Measurements from ENCODE around the gene UGT2B10. TPM values are rescaled to one million over a fixed set of nuclear protein-coding genes. Genes with fewer than 3 reads are reported as not detected.

Gene UGT2B10
- total RNA-seq, 4 donors from 2014 or later = not detected

DNA sequence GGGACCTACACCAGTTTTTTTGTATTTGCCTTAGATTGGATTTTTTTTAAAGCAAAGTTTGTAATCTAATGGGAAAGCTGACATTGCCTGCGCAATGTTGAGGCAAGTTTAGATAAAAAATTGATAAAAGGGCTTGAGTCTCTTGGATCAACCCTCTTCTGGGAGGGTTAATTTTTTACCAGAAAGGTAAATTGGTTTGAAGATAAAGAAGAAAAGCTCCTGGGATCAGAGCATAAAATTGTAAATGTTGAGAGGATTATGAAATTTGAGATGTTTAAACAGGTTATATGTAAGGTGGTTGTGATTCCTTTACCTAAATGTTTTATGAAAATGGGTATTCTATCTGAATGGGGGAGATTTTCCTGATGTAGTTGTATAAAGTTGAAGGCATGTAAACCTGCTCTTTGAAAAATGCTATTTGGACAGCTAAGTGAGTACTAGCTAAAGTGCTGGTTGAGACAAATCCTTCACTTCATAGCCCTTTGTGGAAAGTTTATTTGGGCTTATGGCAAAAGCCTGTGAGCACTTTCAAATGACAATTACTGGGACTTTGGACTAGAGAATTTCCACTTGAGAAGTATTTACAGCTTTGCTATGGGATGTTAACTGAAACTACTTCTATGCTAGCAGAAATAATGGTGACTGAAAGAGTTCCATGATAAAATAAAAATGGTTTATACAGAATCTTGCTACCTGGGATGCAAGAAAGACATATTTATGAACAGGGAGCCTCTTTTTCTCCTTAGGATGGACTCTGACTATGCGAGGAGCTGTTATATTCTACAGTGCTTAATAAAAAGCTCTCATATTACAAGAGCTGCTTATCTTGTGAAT, 56.2 kb downstream of the UGT2B10 start:
- no peak for TF ChIP-seq POLR2AphosphoS5 (IDR thresholded peaks at IDR 0.05)
- TF ChIP-seq, protein P1, sequence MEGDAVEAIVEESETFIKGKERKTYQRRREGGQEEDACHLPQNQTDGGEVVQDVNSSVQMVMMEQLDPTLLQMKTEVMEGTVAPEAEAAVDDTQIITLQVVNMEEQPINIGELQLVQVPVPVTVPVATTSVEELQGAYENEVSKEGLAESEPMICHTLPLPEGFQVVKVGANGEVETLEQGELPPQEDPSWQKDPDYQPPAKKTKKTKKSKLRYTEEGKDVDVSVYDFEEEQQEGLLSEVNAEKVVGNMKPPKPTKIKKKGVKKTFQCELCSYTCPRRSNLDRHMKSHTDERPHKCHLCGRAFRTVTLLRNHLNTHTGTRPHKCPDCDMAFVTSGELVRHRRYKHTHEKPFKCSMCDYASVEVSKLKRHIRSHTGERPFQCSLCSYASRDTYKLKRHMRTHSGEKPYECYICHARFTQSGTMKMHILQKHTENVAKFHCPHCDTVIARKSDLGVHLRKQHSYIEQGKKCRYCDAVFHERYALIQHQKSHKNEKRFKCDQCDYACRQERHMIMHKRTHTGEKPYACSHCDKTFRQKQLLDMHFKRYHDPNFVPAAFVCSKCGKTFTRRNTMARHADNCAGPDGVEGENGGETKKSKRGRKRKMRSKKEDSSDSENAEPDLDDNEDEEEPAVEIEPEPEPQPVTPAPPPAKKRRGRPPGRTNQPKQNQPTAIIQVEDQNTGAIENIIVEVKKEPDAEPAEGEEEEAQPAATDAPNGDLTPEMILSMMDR (IDR thresholded peaks at IDR 0.05) = no peak
- TF ChIP-seq EP300 (IDR thresholded peaks at IDR 0.05) = no peak
- no peak for TF ChIP-seq POLR2A (IDR thresholded peaks at IDR 0.05; ENCODE audit: low read depth)
- H3K4me1 ChIP-seq = no peaks in the 10 kb centered on the region
- H3K27me3 ChIP-seq = no peaks in the 10 kb centered on the region
- H3K4me3 ChIP-seq = no peak overlapping the region
- H3K36me3 ChIP-seq = no peaks in the 10 kb centered on the region
- DNase-seq (ENCODE audit: extremely low spot score) = no peak
- H3K9me3 ChIP-seq = no peaks in the 10 kb centered on the region
- intact Hi-C loops (cut with DNase I) = no loop called here
- 72% methylated on average over 2 of the region's 2 CpGs for WGBS
- no peak overlapping the region for H3K27ac ChIP-seq (replicated peaks in 1 of 4)

DNA sequence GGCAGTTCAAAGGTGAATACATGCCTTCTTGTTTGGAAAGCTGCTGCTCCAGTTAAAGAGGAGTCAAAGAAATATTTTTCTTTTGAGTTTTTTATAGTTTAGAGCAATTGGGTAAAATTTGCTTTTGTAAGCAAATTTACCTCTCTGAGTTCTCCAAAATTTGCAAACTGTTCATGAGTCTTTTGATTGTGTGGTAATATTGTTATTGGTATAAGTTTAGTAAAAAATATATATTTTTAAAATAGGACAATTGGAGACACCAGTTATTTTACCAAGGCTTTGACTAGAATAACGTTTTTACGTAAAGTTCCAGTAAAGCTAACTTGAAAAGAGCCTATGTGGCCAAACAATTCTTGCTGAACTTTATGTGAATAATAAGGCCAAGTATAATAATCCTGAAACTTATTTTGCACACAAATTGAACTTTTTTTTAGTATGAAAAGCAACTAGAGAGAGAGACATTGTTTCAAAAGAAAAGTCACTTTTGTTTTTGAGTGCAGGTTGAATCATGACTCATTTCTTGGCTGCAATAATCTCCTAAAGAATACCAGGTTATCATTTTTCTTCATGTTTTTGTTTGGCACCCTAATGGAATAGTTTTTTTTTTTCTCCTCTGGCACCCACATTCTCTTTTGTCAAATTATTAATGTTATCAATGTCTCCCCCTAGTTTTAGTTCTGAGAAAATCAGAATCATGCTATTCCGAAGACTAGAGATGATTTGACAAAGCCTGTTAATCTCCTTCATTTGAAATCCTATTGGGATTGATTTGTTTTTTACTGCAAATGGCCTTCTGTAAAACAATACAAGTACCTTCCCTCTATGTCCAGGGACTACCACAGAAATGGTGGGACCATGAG, 57.1 kb downstream of the UGT2B10 start:
- Histone ChIP-seq H3K4me1 (no peaks in the 10 kb centered on the region), H3K36me3 (no peaks in the 10 kb centered on the region), H3K9me3 (no peaks in the 10 kb centered on the region), H3K27me3 (no peaks in the 10 kb centered on the region), H3K27ac (replicated peaks in 1 of 4) (no peak overlapping the region), H3K4me3 (no peak overlapping the region)
- intact Hi-C loops (cut with DNase I) = no loop called here
- 86% methylated on average over 3 of the region's 3 CpGs for WGBS
- no peak for DNase-seq (ENCODE audit: extremely low spot score)
- TF ChIP-seq EP300 (IDR thresholded peaks at IDR 0.05) (no peak), POLR2AphosphoS5 (IDR thresholded peaks at IDR 0.05) (no peak), POLR2A (IDR thresholded peaks at IDR 0.05; ENCODE audit: low read depth) (no peak)
- TF ChIP-seq, protein P1 (IDR thresholded peaks at IDR 0.05) = no peak

DNA sequence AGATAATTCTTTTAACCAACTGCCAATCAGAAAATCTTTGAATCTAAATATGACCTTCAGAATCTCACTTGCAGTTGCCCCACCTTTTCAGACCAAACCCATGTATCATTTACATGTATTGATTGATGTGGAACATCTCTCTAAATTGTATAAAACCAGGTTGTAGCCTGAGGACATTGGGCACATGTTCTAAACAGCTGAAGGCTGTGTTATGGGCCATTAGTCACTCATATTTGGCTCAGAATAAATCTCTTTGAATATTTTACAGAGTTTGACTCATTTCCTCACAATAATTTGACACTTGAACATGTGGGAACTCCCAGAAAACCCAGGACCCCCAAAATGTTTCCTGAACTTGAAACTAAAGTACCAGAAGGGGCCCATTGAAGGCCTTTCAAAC, 58.7 kb downstream of the UGT2B10 start:
- intact Hi-C loops (cut with DNase I) = no loop called here
- TF ChIP-seq POLR2A (IDR thresholded peaks at IDR 0.05; ENCODE audit: low read depth) (no peak), EP300 (IDR thresholded peaks at IDR 0.05) (no peak), POLR2AphosphoS5 (IDR thresholded peaks at IDR 0.05) (no peak)
- TF ChIP-seq, protein P1 (IDR thresholded peaks at IDR 0.05) = no peak
- no peaks in the 10 kb centered on the region for H3K27me3 ChIP-seq
- no peak for DNase-seq (ENCODE audit: extremely low spot score)
- no peak overlapping the region for H3K4me3 ChIP-seq
- no peaks in the 10 kb centered on the region for H3K36me3 ChIP-seq
- no peaks in the 10 kb centered on the region for H3K9me3 ChIP-seq
- H3K4me1 ChIP-seq = no peaks in the 10 kb centered on the region
- no peak overlapping the region for H3K27ac ChIP-seq (replicated peaks in 1 of 4)

DNA sequence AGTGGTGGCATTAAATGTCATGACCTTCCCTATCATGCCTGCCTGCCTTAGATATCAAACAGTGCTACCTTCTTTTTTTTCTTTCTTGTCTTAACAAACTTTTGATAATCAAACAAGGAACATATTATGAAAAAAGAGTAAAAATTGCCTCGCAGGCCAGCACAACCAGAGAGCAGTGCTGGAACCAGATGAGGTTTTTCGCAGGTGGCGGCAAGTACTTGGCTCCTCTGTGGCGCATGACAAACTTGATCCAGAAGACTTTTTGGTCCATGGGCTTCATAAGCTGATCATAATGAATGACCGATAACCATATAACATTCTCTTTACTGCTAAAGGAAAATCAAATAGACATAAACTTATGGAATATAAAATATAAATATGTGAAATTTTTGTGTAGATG, 61.8 kb downstream of the UGT2B10 start:
- Histone ChIP-seq H3K9me3 (no peaks in the 10 kb centered on the region), H3K27ac (replicated peaks in 1 of 4) (no peak overlapping the region), H3K27me3 (no peaks in the 10 kb centered on the region), H3K36me3 (no peaks in the 10 kb centered on the region), H3K4me3 (no peak overlapping the region), H3K4me1 (no peaks in the 10 kb centered on the region)
- DNase-seq (ENCODE audit: extremely low spot score) = no peak
- intact Hi-C loops (cut with DNase I) = no loop called here
- TF ChIP-seq, protein P1 (IDR thresholded peaks at IDR 0.05) = no peak
- TF ChIP-seq POLR2AphosphoS5 (IDR thresholded peaks at IDR 0.05) (no peak), EP300 (IDR thresholded peaks at IDR 0.05) (no peak), POLR2A (IDR thresholded peaks at IDR 0.05; ENCODE audit: low read depth) (no peak)
- 93% methylated on average over 5 of the region's 5 CpGs for WGBS
